Measurements from ENCODE around the gene GGACT. TPM values are rescaled to one million over a fixed set of nuclear protein-coding genes. Genes with fewer than 3 reads are reported as not detected.

GGACT gene
- total RNA-seq, 4 donors from 2014 or later = 0.74 to 1.9 (median 1.5) TPM

DNA sequence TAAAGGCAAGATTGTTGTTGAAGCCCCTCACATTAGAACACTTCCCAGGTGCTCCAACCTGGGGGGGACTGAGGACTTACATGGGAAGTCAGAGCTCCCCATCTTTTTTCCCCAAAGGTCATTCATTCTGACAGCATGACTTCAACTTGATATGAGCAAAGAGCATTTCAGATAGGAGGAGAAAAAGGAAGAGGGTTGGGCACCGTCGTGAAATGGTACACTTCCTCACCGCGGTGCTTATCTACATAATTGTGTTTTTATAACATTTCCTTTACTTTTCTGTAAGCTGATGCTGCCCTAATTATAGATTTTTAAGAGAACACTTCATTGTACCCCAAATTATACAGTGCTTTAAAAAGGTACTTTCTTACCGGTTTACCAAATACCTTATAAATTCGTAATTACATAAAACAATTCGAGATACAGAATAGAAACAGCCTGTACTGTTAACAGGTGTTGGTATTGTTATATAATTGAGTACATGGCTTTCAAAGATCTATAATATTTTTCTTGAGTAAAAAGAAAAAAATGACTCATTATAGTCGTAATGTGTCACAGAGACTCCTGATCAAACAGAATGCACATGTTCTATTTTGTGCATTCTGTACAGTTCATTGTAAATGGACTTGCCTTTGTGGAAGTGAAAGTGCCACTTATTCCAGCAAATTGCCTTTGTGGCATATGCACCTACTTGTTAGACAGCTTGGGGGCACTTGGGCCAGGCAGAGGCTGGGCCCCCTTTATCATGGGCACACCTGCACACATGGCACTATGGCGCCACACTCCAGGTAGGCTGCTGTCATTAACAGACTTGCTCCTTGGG, 81.8 kb downstream of the GGACT start:
- no peaks in the 10 kb centered on the region for H3K27me3 ChIP-seq
- WGBS, 2 donors (ENCODE audit: low coverage in 1 of 2) = 74 to 98% methylated on average over 4 to 8 of the region's 9 CpGs
- no peak overlapping the region for H3K27ac ChIP-seq
- H3K4me3 ChIP-seq = no peak overlapping the region
- no peaks in the 10 kb centered on the region for H3K36me3 ChIP-seq
- TF ChIP-seq CTCF (IDR thresholded peaks at IDR 0.05) (no peak), POLR2AphosphoS5 (IDR thresholded peaks at IDR 0.05) (no peak), EP300 (IDR thresholded peaks at IDR 0.05) (no peak), POLR2A (IDR thresholded peaks at IDR 0.05) (no peak)
- H3K9me3 ChIP-seq = no peaks in the 10 kb centered on the region
- H3K4me1 ChIP-seq = no peaks in the 10 kb centered on the region
- no peak for ATAC-seq

- Histone ChIP-seq H3K36me3 (no peaks in the 10 kb centered on the region), H3K4me3 (no peak overlapping the region), H3K27ac (no peak overlapping the region), H3K4me1 (no peaks in the 10 kb centered on the region), H3K9me3 (no peaks in the 10 kb centered on the region), H3K27me3 (no peaks in the 10 kb centered on the region)
- WGBS, 2 donors (ENCODE audit: low coverage in 1 of 2) = 90 to 100% methylated on average over 4 to 5 of the region's 15 CpGs
- ATAC-seq = no peak
- TF ChIP-seq POLR2AphosphoS5 (IDR thresholded peaks at IDR 0.05) (no peak), EP300 (IDR thresholded peaks at IDR 0.05) (no peak), POLR2A (IDR thresholded peaks at IDR 0.05) (no peak), CTCF (IDR thresholded peaks at IDR 0.05) (no peak)
These were observed 82.4 kb downstream of the GGACT start for GRCh38 chr13:100506154-100506553.

GRCh38 chr13:100503622-100504021, 85.0 kb downstream of the GGACT start:
- TF ChIP-seq CTCF (IDR thresholded peaks at IDR 0.05) = no peak
- TF ChIP-seq POLR2A (IDR thresholded peaks at IDR 0.05) = no peak
- no peak for TF ChIP-seq EP300 (IDR thresholded peaks at IDR 0.05)
- TF ChIP-seq POLR2AphosphoS5 (IDR thresholded peaks at IDR 0.05) = no peak
- Histone ChIP-seq H3K9me3 (no peaks in the 10 kb centered on the region), H3K4me3 (no peak overlapping the region), H3K27ac (no peak overlapping the region), H3K27me3 (no peaks in the 10 kb centered on the region), H3K4me1 (no peaks in the 10 kb centered on the region), H3K36me3 (no peaks in the 10 kb centered on the region)
- WGBS, 2 donors (ENCODE audit: low coverage in 1 of 2) = 92 to 100% methylated on average over 2 to 3 of the region's 3 CpGs
- ATAC-seq = no peak

- Histone ChIP-seq H3K27me3 (no peaks in the 10 kb centered on the region), H3K4me3 (no peak overlapping the region), H3K27ac (no peak overlapping the region), H3K4me1 (no peaks in the 10 kb centered on the region), H3K36me3 (no peaks in the 10 kb centered on the region), H3K9me3 (no peaks in the 10 kb centered on the region)
- TF ChIP-seq POLR2AphosphoS5 (IDR thresholded peaks at IDR 0.05) = no peak
- no peak for TF ChIP-seq CTCF (IDR thresholded peaks at IDR 0.05)
- TF ChIP-seq EP300 (IDR thresholded peaks at IDR 0.05) = no peak
- no peak for TF ChIP-seq POLR2A (IDR thresholded peaks at IDR 0.05)
- WGBS, 2 donors (ENCODE audit: low coverage in 1 of 2) = 54 to 100% methylated on average over 1 to 2 of the region's 2 CpGs
- no peak for ATAC-seq
These were observed 86.1 kb downstream of the GGACT start for GRCh38 chr13:100502446-100502845.

- 58 to 82% methylated on average over 1 of the region's 1 CpG for WGBS, 2 donors (ENCODE audit: low coverage in 1 of 2)
- Histone ChIP-seq H3K9me3 (no peaks in the 10 kb centered on the region), H3K4me1 (no peaks in the 10 kb centered on the region), H3K4me3 (no peak overlapping the region), H3K36me3 (no peaks in the 10 kb centered on the region), H3K27ac (no peak overlapping the region), H3K27me3 (no peaks in the 10 kb centered on the region)
- no peak for TF ChIP-seq EP300 (IDR thresholded peaks at IDR 0.05)
- TF ChIP-seq POLR2A (IDR thresholded peaks at IDR 0.05) = no peak
- no peak for TF ChIP-seq POLR2AphosphoS5 (IDR thresholded peaks at IDR 0.05)
- no peak for TF ChIP-seq CTCF (IDR thresholded peaks at IDR 0.05)
- ATAC-seq = no peak
These were observed 91.2 kb downstream of the GGACT start for GRCh38 chr13:100497389-100497788.

Measured in gastroesophageal sphincter (tissue), 4 donors.